ENCODE data around the gene EYS. TPM values are rescaled to one million over a fixed set of nuclear protein-coding genes. Genes with fewer than 3 reads are reported as not detected.

EYS gene
- total and polyA plus RNA-seq, 2 of the 13 experiments (the other 11 are each of a cell fraction or from before 2014, with no cell fraction given), result 0.04 to 0.07 TPM

- FAIRE-seq (no peak), ATAC-seq (no peak), DNase-seq (ENCODE audit: low spot score) (no peak)
- 3% methylated on average over 10 of the region's 10 CpGs for WGBS (ENCODE audit: low lambda C conversion rate)
- no peak overlapping the region for H3K4me2 ChIP-seq (ENCODE audit: low read depth, low read length)
- H2AFZ ChIP-seq (ENCODE audit: low read length), result no peak overlapping the region
- H3K4me3 ChIP-seq (replicated peaks in 1 of 3; ENCODE audit: insufficient read depth in 1 of 3, low read depth in 2 of 3, low read length in 3 of 3), result no peak overlapping the region
- no peaks in the 10 kb centered on the region; a peak in 1 of 5 replicates for H3K27me3 ChIP-seq (ENCODE audit: control insufficient read depth in 1 of 2, insufficient read depth in 2 of 2, low read length in 2 of 2)
- H3K79me2 ChIP-seq (ENCODE audit: insufficient read depth, low read length), result no peaks in the 10 kb centered on the region
- no peaks in the 10 kb centered on the region for H4K20me1 ChIP-seq (ENCODE audit: insufficient read depth, low read length)
- H3K36me3 ChIP-seq (replicated peaks in 1 of 2; ENCODE audit: control insufficient read depth in 1 of 2, insufficient read depth in 2 of 2, low read length in 2 of 2), result no peaks in the 10 kb centered on the region
- TF ChIP-seq ZNF142 (CRISPR knock-in tag; IDR thresholded peaks at IDR 0.05), result no peak
- H3K4me1 ChIP-seq (ENCODE audit: insufficient read depth, low read length), result no peaks in the 10 kb centered on the region
- intact Hi-C loops (cut with micrococcal nuclease; ENCODE audit: unreplicated experiment) (no loop called here), in situ Hi-C loops (cut with HindIII; ENCODE audit: extremely low pct_ligation_motif_present, low pct_unique_long_range_greater_than_20kb) (no loop called here)
- no TSS peak for BruUV-seq (replicated peaks)
- POLR2A ChIA-PET, result no interaction called here
- CTCF ChIA-PET (ENCODE audit: low intra/inter-chr PET ratio, low total read pairs), result no interaction called here
- no peak overlapping the region for H3K27ac ChIP-seq (ENCODE audit: extremely low read length, insufficient read depth, low read length)
- no peaks in the 10 kb centered on the region for H3K9me3 ChIP-seq (ENCODE audit: low read length)
- H3K9ac ChIP-seq (ENCODE audit: insufficient read depth, low read depth, low read length), result no peak overlapping the region
These were observed 1809.1 kb downstream of the EYS start for GRCh38 chr6:63897952-63898351.

- Histone ChIP-seq H3K79me2 (ENCODE audit: insufficient read depth, low read length) (no peaks in the 10 kb centered on the region), H3K4me3 (replicated peaks in 1 of 3; ENCODE audit: insufficient read depth in 1 of 3, low read depth in 2 of 3, low read length in 3 of 3) (no peak overlapping the region), H3K27me3 (ENCODE audit: control insufficient read depth in 1 of 2, insufficient read depth in 2 of 2, low read length in 2 of 2) (no peaks in the 10 kb centered on the region; a peak in 1 of 5 replicates), H2AFZ (ENCODE audit: low read length) (no peak overlapping the region), H3K27ac (ENCODE audit: extremely low read length, insufficient read depth, low read length) (no peak overlapping the region), H3K36me3 (replicated peaks in 1 of 2; ENCODE audit: control insufficient read depth in 1 of 2, insufficient read depth in 2 of 2, low read length in 2 of 2) (no peaks in the 10 kb centered on the region), H3K4me2 (ENCODE audit: low read depth, low read length) (no peak overlapping the region), H3K9ac (ENCODE audit: insufficient read depth, low read depth, low read length) (no peak overlapping the region), H3K9me3 (ENCODE audit: low read length) (no peaks in the 10 kb centered on the region), H4K20me1 (ENCODE audit: insufficient read depth, low read length) (no peaks in the 10 kb centered on the region), H3K4me1 (ENCODE audit: insufficient read depth, low read length) (no peaks in the 10 kb centered on the region)
- 37% methylated on average over 3 of the region's 3 CpGs for WGBS (ENCODE audit: low lambda C conversion rate)
- no peak for FAIRE-seq
- ATAC-seq, result no peak
- intact Hi-C loops (cut with micrococcal nuclease; ENCODE audit: unreplicated experiment) (no loop called here), in situ Hi-C loops (cut with HindIII; ENCODE audit: extremely low pct_ligation_motif_present, low pct_unique_long_range_greater_than_20kb) (no loop called here)
- BruUV-seq (replicated peaks), result no TSS peak
- ChIA-PET POLR2A (no interaction called here), CTCF (ENCODE audit: low intra/inter-chr PET ratio, low total read pairs) (no interaction called here)
- no peak for DNase-seq (ENCODE audit: low spot score)
- TF ChIP-seq ATRX (CRISPR knock-in tag; IDR thresholded peaks at IDR 0.05; ENCODE audit: borderline replicate concordance), result no peak
- TF ChIP-seq ZNF350 (CRISPR knock-in tag; IDR thresholded peaks at IDR 0.05; ENCODE audit: borderline replicate concordance, low read depth), result no peak
- TF ChIP-seq ZNF331 (CRISPR knock-in tag; IDR thresholded peaks at IDR 0.05), result no peak
- TF ChIP-seq SNAPC4 (CRISPR knock-in tag; IDR thresholded peaks at IDR 0.05), result no peak
- no peak for TF ChIP-seq TCF7L2 (IDR thresholded peaks at IDR 0.05; ENCODE audit: low read depth, low read length)
These were observed 1809.6 kb downstream of the EYS start for GRCh38 chr6:63897459-63897858.

Measured in HepG2 (cell line).